HEK293T (cell line): ENCODE data around the gene RAPGEF3.

Source experiments
- BHLHE40 ChIP-seq: fragments of 450-650 bp; IDR thresholded peaks from 2 replicates; pipeline ENCODE4 v1.6.1; 2016; ENCODE audit warnings: mild to moderate bottlenecking, moderate library complexity, borderline replicate concordance
- CTBP1 ChIP-seq: fragments of 450-650 bp; IDR thresholded peaks from 2 replicates; pipeline ENCODE4 v1.6.1; 2016; ENCODE audit warnings: borderline replicate concordance
- FOXM1 ChIP-seq: fragments of 450-650 bp; IDR thresholded peaks from 2 replicates; pipeline ENCODE4 v1.6.1; 2017; ENCODE audit warnings: mild to moderate bottlenecking, borderline replicate concordance
- HDGF ChIP-seq: fragments of 450-650 bp; IDR thresholded peaks from 2 replicates; pipeline ENCODE4 v1.6.1; 2017; ENCODE audit warnings: antibody characterized with exemption, borderline replicate concordance
- SP1 ChIP-seq: fragments of 450-650 bp; IDR thresholded peaks from 2 replicates; pipeline ENCODE4 v1.6.1; 2017
- SUZ12 ChIP-seq: fragments of 450-650 bp; IDR thresholded peaks from 2 replicates; pipeline ENCODE4 v1.6.1; 2016; ENCODE audit warnings: mild to moderate bottlenecking
- TARDBP ChIP-seq: fragments of 450-650 bp; IDR thresholded peaks from 2 replicates; pipeline ENCODE4 v1.6.1; 2016
- ZNF384 ChIP-seq: fragments of 450-650 bp; IDR thresholded peaks from 2 replicates; pipeline ENCODE4 v1.6.1; 2016

DNA sequence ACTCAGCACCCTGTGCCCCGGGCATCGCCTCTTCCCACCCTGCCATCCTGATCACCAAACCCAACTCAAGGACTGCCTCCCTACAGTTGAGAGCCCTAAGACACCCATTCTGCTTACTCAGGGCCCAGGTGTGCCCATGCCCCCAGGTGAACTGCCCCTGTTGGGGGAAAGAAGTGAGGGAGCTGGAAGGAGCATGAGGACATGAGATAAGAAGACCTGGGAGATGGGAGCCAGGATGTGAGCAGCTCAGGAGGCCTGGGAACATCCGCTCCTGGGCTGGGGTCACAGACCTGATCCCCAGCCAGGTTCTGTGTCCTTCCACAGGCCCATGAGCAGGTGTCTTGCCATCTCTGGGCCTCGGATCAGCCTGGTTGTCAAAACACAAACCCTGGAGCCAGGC is 6.6 kb downstream of the RAPGEF3 start:
- TF ChIP-seq CTBP1 = no peak
- no peak for TF ChIP-seq SP1
- no peak for TF ChIP-seq SUZ12
- no peak for TF ChIP-seq ZNF384
- TF ChIP-seq TARDBP = no peak
- TF ChIP-seq FOXM1 = no peak
- no peak for TF ChIP-seq BHLHE40
- TF ChIP-seq HDGF = no peak
